ENCODE data around the gene CEP135. TPM values are rescaled to one million over a fixed set of nuclear protein-coding genes. Genes with fewer than 3 reads are reported as not detected.
A peak's percentile ranks its signal among the peaks of the same experiment; 100 is the strongest.

Gene CEP135
- total RNA-seq, 1 experiment from 2014 or later = 10.5 TPM

GRCh38 chr4:56050625-56051024 lies 101.9 kb downstream of the CEP135 start:
- Histone ChIP-seq H3K27me3 (replicated peaks; ENCODE audit: control insufficient read depth, insufficient read depth, low read length) (no peaks in the 10 kb centered on the region), H3K4me3 (ENCODE audit: low read depth, low read length) (peak overlapping the region; percentile 86; the same call in 1 of the 2 replicates), H3K36me3 (ENCODE audit: control insufficient read depth, insufficient read depth, low read length) (no peaks in the 10 kb centered on the region), H3K9me3 (no peaks in the 10 kb centered on the region), H3K4me1 (peaks cover 5% of the 10 kb centered on the region)
- H3K4me3 Mint-ChIP-seq (ENCODE audit: unreplicated experiment) = peak overlapping the region; percentile 73
- H3K27me3 Mint-ChIP-seq (ENCODE audit: insufficient read depth, unreplicated experiment) = no peaks in the 10 kb centered on the region
- ChIA-PET POLR2A (no interaction called here), CTCF (no interaction called here)
- no TSS peak for BruUV-seq (replicated peaks)
- no peak overlapping the region for H3K27ac Mint-ChIP-seq (ENCODE audit: unreplicated experiment)
- H3K36me3 Mint-ChIP-seq (ENCODE audit: insufficient read depth, unreplicated experiment) = no peaks in the 10 kb centered on the region
- TF ChIP-seq, protein P1, sequence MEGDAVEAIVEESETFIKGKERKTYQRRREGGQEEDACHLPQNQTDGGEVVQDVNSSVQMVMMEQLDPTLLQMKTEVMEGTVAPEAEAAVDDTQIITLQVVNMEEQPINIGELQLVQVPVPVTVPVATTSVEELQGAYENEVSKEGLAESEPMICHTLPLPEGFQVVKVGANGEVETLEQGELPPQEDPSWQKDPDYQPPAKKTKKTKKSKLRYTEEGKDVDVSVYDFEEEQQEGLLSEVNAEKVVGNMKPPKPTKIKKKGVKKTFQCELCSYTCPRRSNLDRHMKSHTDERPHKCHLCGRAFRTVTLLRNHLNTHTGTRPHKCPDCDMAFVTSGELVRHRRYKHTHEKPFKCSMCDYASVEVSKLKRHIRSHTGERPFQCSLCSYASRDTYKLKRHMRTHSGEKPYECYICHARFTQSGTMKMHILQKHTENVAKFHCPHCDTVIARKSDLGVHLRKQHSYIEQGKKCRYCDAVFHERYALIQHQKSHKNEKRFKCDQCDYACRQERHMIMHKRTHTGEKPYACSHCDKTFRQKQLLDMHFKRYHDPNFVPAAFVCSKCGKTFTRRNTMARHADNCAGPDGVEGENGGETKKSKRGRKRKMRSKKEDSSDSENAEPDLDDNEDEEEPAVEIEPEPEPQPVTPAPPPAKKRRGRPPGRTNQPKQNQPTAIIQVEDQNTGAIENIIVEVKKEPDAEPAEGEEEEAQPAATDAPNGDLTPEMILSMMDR (IDR thresholded peaks at IDR 0.05; ENCODE audit: insufficient read depth in 1 of 2, low read depth in 1 of 2, low read length in 1 of 2, severe bottlenecking in 1 of 2, unreplicated experiment in 1 of 2) = no peak
- no peak for DNase-seq
- H3K9me3 Mint-ChIP-seq (ENCODE audit: unreplicated experiment) = no peaks in the 10 kb centered on the region
- intact Hi-C loops (cut with micrococcal nuclease; ENCODE audit: unreplicated experiment) = no loop called here
- peaks cover 16% of the 10 kb centered on the region for H3K4me1 Mint-ChIP-seq (ENCODE audit: low read depth, unreplicated experiment)

- Histone ChIP-seq H3K4me3 (ENCODE audit: low read depth, low read length) (no peak overlapping the region), H3K4me1 (peaks cover 10% of the 10 kb centered on the region), H3K36me3 (ENCODE audit: control insufficient read depth, insufficient read depth, low read length) (no peaks in the 10 kb centered on the region), H3K27me3 (replicated peaks; ENCODE audit: control insufficient read depth, insufficient read depth, low read length) (no peaks in the 10 kb centered on the region), H3K9me3 (no peaks in the 10 kb centered on the region)
- intact Hi-C loops (cut with micrococcal nuclease; ENCODE audit: unreplicated experiment) = no loop called here
- Mint-ChIP-seq H3K9me3 (ENCODE audit: unreplicated experiment) (no peaks in the 10 kb centered on the region), H3K27me3 (ENCODE audit: insufficient read depth, unreplicated experiment) (no peaks in the 10 kb centered on the region), H3K27ac (ENCODE audit: unreplicated experiment) (no peak overlapping the region), H3K36me3 (ENCODE audit: insufficient read depth, unreplicated experiment) (no peaks in the 10 kb centered on the region), H3K4me1 (ENCODE audit: low read depth, unreplicated experiment) (peaks cover 22% of the 10 kb centered on the region), H3K4me3 (ENCODE audit: unreplicated experiment) (no peak overlapping the region)
- TF ChIP-seq, protein P1 (IDR thresholded peaks at IDR 0.05; ENCODE audit: insufficient read depth in 1 of 2, low read depth in 1 of 2, low read length in 1 of 2, severe bottlenecking in 1 of 2, unreplicated experiment in 1 of 2) = no peak
- ChIA-PET POLR2A (no interaction called here), CTCF (no interaction called here)
- BruUV-seq (replicated peaks) = no TSS peak
- DNase-seq = no peak
Observed at GRCh38 chr4:56051029-56051709, 102.4 kb downstream of the CEP135 start.

DNA sequence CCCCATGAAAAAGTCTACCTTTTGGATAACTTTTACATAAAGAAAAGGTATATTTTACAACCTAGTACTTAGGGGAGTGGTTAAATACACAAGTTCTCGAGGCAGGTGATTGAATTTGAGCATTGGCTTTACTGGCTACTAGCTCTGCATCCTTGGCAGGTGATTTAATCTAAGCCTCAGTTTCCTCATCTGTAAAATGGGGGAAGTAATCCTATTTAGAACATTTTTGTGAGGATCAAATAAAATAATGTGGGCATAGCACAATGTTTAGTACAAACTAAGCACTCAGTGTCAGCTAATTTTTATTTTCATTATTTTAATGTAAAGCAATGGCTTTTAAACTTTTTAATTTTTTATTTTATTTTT lies 102.9 kb downstream of the CEP135 start:
- Histone ChIP-seq H3K4me3 (ENCODE audit: low read depth, low read length) (no peak overlapping the region), H3K9me3 (no peaks in the 10 kb centered on the region), H3K27me3 (replicated peaks; ENCODE audit: control insufficient read depth, insufficient read depth, low read length) (no peaks in the 10 kb centered on the region), H3K36me3 (ENCODE audit: control insufficient read depth, insufficient read depth, low read length) (no peaks in the 10 kb centered on the region), H3K4me1 (peaks cover 11% of the 10 kb centered on the region)
- intact Hi-C loops (cut with micrococcal nuclease; ENCODE audit: unreplicated experiment) = no loop called here
- H3K9me3 Mint-ChIP-seq (ENCODE audit: unreplicated experiment) = no peaks in the 10 kb centered on the region
- CTCF ChIA-PET = no interaction called here
- TF ChIP-seq, protein P1 (IDR thresholded peaks at IDR 0.05; ENCODE audit: insufficient read depth in 1 of 2, low read depth in 1 of 2, low read length in 1 of 2, severe bottlenecking in 1 of 2, unreplicated experiment in 1 of 2) = no peak
- H3K27me3 Mint-ChIP-seq (ENCODE audit: insufficient read depth, unreplicated experiment) = no peaks in the 10 kb centered on the region
- BruUV-seq (replicated peaks) = no TSS peak
- no peak overlapping the region for H3K4me3 Mint-ChIP-seq (ENCODE audit: unreplicated experiment)
- no peak overlapping the region for H3K27ac Mint-ChIP-seq (ENCODE audit: unreplicated experiment)
- H3K36me3 Mint-ChIP-seq (ENCODE audit: insufficient read depth, unreplicated experiment) = no peaks in the 10 kb centered on the region
- DNase-seq = no peak
- peaks cover 22% of the 10 kb centered on the region for H3K4me1 Mint-ChIP-seq (ENCODE audit: low read depth, unreplicated experiment)
- POLR2A ChIA-PET = no interaction called here

Data from Caco-2 (cell line).